Body of pancreas (tissue), 4 donors: ENCODE data around the gene VGLL4.

Experiments used
- CTCF ChIP-seq, 7 experiments: fragments of 450-650 bp in 4 of 7; fragments of 200-600 bp in 3 of 7; sonication (generic) in 3 of 7; IDR thresholded peaks; one replicate each; pipeline ENCODE4 v1.5.1; 2016 to 2019; ENCODE audit warnings: antibody characterized with exemption in 7 of 7
- POLR2A ChIP-seq, 3 donors: fragments of 450-650 bp; IDR thresholded peaks; one replicate each; pipeline ENCODE4 v1.6.1; 2016; ENCODE audit warnings: antibody characterized with exemption in 3 of 3, mild to moderate bottlenecking in 2 of 3

DNA sequence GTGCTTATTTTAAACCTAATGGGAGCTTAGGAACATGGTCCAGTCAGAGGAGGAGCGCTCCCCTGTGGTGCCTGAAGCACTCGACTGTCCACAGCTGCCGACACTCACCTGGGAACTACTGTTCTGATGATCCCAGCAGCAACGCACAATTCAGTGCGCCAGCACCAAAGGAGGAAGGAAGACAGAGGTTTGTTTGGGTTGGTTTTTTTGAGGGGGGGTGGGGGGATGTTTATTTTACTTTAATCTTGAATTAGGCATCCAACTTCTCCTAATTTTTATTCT is 48.8 kb upstream of the VGLL4 start:
- TF ChIP-seq CTCF (IDR thresholded peaks at IDR 0.05): no peak
- no peak for TF ChIP-seq POLR2A (IDR thresholded peaks at IDR 0.05)
